ENCODE results near the gene CGNL1. TPM values are rescaled to one million over a fixed set of nuclear protein-coding genes. Genes with fewer than 3 reads are reported as not detected.

CGNL1 gene
- total RNA-seq, 1 donor from 2014 or later = 0.11 TPM

DNA sequence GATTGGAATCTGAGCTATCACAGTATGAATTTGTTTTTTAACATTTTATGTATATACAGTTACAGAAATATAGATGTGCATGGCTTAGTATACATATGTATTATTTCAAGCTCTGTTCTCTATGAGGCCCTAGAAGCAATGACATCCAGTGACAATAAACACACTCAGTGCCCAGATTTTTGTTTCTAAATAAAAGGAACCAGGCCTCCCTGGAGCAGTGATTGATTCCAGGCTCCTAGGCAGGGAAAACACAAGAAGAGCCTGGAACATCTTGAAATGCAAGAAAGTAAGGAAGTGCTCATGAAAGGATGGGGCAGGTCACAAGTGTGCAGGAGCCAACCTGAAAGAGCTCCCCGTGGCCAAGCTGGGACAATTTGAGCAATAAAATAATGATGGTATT is 18.5 kb upstream of the CGNL1 start:
- TF ChIP-seq, protein P1, sequence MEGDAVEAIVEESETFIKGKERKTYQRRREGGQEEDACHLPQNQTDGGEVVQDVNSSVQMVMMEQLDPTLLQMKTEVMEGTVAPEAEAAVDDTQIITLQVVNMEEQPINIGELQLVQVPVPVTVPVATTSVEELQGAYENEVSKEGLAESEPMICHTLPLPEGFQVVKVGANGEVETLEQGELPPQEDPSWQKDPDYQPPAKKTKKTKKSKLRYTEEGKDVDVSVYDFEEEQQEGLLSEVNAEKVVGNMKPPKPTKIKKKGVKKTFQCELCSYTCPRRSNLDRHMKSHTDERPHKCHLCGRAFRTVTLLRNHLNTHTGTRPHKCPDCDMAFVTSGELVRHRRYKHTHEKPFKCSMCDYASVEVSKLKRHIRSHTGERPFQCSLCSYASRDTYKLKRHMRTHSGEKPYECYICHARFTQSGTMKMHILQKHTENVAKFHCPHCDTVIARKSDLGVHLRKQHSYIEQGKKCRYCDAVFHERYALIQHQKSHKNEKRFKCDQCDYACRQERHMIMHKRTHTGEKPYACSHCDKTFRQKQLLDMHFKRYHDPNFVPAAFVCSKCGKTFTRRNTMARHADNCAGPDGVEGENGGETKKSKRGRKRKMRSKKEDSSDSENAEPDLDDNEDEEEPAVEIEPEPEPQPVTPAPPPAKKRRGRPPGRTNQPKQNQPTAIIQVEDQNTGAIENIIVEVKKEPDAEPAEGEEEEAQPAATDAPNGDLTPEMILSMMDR (IDR thresholded peaks at IDR 0.05) = no peak
- H3K36me3 Mint-ChIP-seq (ENCODE audit: low read depth) = no peaks in the 10 kb centered on the region
- intact Hi-C loops (cut with micrococcal nuclease) = no loop called here
- no peak overlapping the region for H3K27ac Mint-ChIP-seq
- H3K4me1 Mint-ChIP-seq = no peaks in the 10 kb centered on the region
- H3K4me3 Mint-ChIP-seq = no peak overlapping the region
- ChIA-PET POLR2A (no interaction called here), CTCF (no interaction called here)
- ATAC-seq (ENCODE audit: low read depth) (no peak), DNase-seq (no peak)
- H3K9me3 Mint-ChIP-seq = no peaks in the 10 kb centered on the region
- H3K27me3 Mint-ChIP-seq = peaks cover 2% of the 10 kb centered on the region

DNA sequence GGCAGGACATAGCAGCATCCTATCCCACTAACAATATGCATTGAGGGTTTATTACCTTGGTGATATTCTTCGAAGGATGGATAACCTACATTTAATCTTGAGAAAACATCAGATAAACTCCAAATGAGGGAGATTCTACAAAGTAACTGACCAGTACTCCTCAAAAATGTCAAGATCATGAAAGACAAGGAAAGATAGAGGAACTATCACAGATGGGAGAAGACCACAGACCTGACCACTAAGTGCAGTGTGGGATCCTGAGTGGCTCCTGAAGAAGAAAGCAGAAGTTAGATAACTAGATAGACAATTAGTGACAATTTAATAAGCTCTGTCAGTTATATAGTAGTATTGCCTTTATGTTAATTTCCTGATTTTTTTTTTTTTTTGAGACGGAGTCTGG is 17.7 kb upstream of the CGNL1 start:
- ATAC-seq (ENCODE audit: low read depth) (no peak), DNase-seq (no peak)
- Mint-ChIP-seq H3K27me3 (peaks cover 2% of the 10 kb centered on the region), H3K4me3 (no peak overlapping the region), H3K27ac (no peak overlapping the region), H3K4me1 (no peaks in the 10 kb centered on the region), H3K36me3 (ENCODE audit: low read depth) (no peaks in the 10 kb centered on the region), H3K9me3 (no peaks in the 10 kb centered on the region)
- ChIA-PET CTCF (no interaction called here), POLR2A (no interaction called here)
- TF ChIP-seq, protein P1 (IDR thresholded peaks at IDR 0.05) = no peak
- intact Hi-C loops (cut with micrococcal nuclease) = no loop called here

DNA sequence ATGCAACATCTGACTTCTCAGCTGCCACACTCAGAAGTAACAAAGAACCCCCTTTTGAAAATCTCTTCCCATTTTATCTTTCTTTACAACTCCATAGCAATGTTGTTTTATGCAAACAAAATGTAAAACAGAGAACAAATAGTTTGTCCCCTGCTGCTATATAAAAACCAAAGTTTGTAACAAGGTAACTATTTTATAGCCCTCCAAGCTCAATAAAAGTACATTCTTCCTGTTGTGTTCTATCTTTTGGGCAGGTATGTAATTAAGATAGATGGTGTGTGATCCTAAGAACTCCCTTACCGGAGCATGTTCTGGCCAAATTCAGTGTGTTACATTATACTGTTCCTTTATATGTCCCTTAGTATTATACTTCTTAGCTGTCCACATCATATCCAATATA is 12.6 kb upstream of the CGNL1 start:
- ATAC-seq (ENCODE audit: low read depth) = no peak
- ChIA-PET CTCF (interaction anchor here (0.9 to 1.7 kb wide), 2 partner anchors 10 to 164 kb away, joined by 5 to 8 read pairs; no protein-coding TSS in a partner anchor), POLR2A (no interaction called here)
- no peak overlapping the region for H3K4me3 Mint-ChIP-seq
- H3K36me3 Mint-ChIP-seq (ENCODE audit: low read depth) = no peaks in the 10 kb centered on the region
- TF ChIP-seq, protein P1 (IDR thresholded peaks at IDR 0.05) = no peak
- intact Hi-C loops (cut with micrococcal nuclease) = no loop called here
- DNase-seq = no peak
- H3K27ac Mint-ChIP-seq = no peak overlapping the region
- H3K9me3 Mint-ChIP-seq = no peaks in the 10 kb centered on the region
- H3K4me1 Mint-ChIP-seq = peaks cover 6% of the 10 kb centered on the region
- H3K27me3 Mint-ChIP-seq = no peaks in the 10 kb centered on the region

DNA sequence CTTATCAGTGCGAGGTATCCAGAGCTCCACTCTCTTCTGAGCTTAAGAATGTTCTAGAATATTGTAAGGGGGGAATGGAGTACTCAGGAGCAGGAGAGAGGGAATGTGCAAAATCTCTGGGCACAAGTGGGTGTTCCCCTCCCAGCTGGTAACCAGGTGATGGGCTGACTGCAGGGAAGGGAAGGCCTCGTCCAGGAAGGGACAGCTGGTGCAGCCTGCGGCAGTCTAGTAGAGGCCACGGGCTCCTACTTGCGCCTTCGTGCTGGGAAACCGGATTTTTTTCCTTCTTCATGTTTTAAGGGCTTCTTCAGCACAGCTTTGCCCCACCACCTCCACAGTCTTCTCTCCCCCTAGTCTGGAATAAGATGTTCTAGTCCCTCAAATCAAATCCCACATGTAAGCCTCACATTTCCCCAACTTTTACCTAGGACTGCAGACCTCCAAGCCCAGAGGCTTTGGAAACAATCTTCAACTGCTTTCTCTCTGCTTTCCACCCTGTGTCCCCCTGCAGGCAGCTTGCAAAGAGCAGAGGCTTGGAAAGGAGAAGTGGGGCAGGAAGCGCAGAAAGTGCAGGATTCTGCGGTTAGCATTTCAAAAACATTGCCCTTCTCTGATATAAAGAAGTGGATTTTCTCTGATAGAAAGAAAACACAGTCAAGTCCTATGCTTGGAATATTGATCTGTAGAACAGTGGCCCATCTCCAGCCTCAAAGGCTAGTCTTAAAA is 11.9 kb upstream of the CGNL1 start:
- Mint-ChIP-seq H3K9me3 (no peaks in the 10 kb centered on the region), H3K27ac (no peak overlapping the region), H3K36me3 (ENCODE audit: low read depth) (no peaks in the 10 kb centered on the region), H3K4me1 (peaks cover 6% of the 10 kb centered on the region), H3K4me3 (no peak overlapping the region), H3K27me3 (no peaks in the 10 kb centered on the region)
- DNase-seq (no peak), ATAC-seq (ENCODE audit: low read depth) (no peak)
- CTCF ChIA-PET = interaction anchor here (1.7 kb wide), 1 partner anchor 163 kb away, joined by 8 read pairs; no protein-coding TSS in a partner anchor
- POLR2A ChIA-PET = no interaction called here
- TF ChIP-seq, protein P1 (IDR thresholded peaks at IDR 0.05) = no peak
- intact Hi-C loops (cut with micrococcal nuclease) = no loop called here

DNA sequence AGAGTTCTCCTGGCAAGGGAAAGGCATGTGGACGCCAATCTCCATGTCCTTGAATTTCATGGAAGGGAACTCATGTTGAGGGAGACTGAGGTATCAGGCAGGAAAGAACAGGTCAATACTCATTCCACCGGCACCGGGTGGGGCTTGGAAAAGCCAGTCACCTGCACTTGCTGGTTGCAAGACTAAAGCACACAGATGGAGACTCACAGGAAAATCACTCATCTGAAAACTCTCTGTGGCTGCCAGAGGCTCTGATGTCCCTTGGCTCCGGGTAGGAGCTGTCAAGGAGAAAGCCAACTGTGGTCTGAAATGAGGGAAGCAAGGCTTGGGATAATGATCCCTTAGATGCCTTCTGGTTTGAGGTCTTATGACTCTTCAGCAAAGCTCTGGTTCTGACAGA is 8.7 kb upstream of the CGNL1 start:
- intact Hi-C loops (cut with micrococcal nuclease) = no loop called here
- H3K9me3 Mint-ChIP-seq = no peaks in the 10 kb centered on the region
- H3K27me3 Mint-ChIP-seq = peaks cover 2% of the 10 kb centered on the region
- ChIA-PET CTCF (no interaction called here), POLR2A (no interaction called here)
- peaks cover 6% of the 10 kb centered on the region for H3K4me1 Mint-ChIP-seq
- H3K4me3 Mint-ChIP-seq = no peak overlapping the region
- ATAC-seq (ENCODE audit: low read depth) = no peak
- H3K36me3 Mint-ChIP-seq (ENCODE audit: low read depth) = no peaks in the 10 kb centered on the region
- no peak for DNase-seq
- TF ChIP-seq, protein P1 (IDR thresholded peaks at IDR 0.05) = no peak
- no peak overlapping the region for H3K27ac Mint-ChIP-seq

Measured in activated B cell treated with CpG ODN at 0.5 μM for 24 hours (primary cell).